ENCODE data around the gene SLMAP.

DNA sequence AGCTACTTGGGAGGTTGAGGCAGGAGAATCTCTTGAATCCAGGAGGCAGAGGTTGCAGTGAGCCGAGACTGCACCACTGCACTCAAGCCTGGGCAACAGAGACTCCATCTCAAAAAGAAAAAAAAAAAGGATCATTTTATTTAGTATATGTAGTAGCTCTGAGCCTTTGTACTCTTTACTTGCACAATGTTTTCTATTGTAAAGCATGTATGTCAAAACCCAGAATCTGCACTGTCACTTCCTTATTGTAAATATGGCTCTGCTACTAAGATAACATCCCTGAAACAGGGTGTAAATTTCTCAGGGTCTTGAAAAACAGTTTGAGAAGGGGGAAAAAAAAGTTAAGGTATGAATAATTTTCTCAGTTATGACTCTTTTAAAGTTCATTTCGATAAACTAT, 35.1 kb downstream of the SLMAP start:
- TF ChIP-seq POLR2A (IDR thresholded peaks at IDR 0.05), result no peak
- TF ChIP-seq, protein P1, sequence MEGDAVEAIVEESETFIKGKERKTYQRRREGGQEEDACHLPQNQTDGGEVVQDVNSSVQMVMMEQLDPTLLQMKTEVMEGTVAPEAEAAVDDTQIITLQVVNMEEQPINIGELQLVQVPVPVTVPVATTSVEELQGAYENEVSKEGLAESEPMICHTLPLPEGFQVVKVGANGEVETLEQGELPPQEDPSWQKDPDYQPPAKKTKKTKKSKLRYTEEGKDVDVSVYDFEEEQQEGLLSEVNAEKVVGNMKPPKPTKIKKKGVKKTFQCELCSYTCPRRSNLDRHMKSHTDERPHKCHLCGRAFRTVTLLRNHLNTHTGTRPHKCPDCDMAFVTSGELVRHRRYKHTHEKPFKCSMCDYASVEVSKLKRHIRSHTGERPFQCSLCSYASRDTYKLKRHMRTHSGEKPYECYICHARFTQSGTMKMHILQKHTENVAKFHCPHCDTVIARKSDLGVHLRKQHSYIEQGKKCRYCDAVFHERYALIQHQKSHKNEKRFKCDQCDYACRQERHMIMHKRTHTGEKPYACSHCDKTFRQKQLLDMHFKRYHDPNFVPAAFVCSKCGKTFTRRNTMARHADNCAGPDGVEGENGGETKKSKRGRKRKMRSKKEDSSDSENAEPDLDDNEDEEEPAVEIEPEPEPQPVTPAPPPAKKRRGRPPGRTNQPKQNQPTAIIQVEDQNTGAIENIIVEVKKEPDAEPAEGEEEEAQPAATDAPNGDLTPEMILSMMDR (IDR thresholded peaks at IDR 0.05), result no peak
